Fibroblast of mammary gland (primary cell): ENCODE measurements around the gene SHKBP1.

Experiments used
- DNase-seq: peaks from one replicate; pipeline ENCODE4 v3.0.0-alpha.2; 2010; ENCODE audit warnings: low read depth
- H3K4me3 ChIP-seq: 2 replicates; pipeline ENCODE4 v1.5.1; 2011; ENCODE audit warnings: low read depth, mild to moderate bottlenecking, low read length, moderate library complexity; ENCODE audit not compliant: control insufficient read depth
- CTCF ChIP-seq: conservative IDR thresholded peaks from 2 replicates; pipeline ENCODE4 v1.5.1; 2011; ENCODE audit warnings: low read depth, low read length, inconsistent platforms; ENCODE audit not compliant: control insufficient read depth, insufficient read depth

SHKBP1 gene

GRCh38 chr19:40567750-40568494, 8.8 kb upstream of the SHKBP1 start:
- peak overlapping the region; percentile 20 for H3K4me3 ChIP-seq
- TF ChIP-seq CTCF, result no peak
- DNase-seq, result no peak

- H3K4me3 ChIP-seq, result peak overlapping the region; percentile 58
These were observed 6.2 kb upstream of the SHKBP1 start for GRCh38 chr19:40570313-40571004.

GRCh38 chr19:40571005-40571318, 5.7 kb upstream of the SHKBP1 start:
- no peak overlapping the region for H3K4me3 ChIP-seq
- no peak for TF ChIP-seq CTCF
- DNase-seq, result no peak

More at GRCh38 chr19:40570313-40571004, 6.2 kb upstream of the SHKBP1 start:
- DNase-seq, result peak; percentile 99
- no peak for TF ChIP-seq CTCF

- no peak for TF ChIP-seq CTCF
- DNase-seq, result no peak
- no peak overlapping the region for H3K4me3 ChIP-seq
These were observed 4.7 kb upstream of the SHKBP1 start for GRCh38 chr19:40571831-40572495.

GRCh38 chr19:40575326-40575725, 1.3 kb upstream of the SHKBP1 start:
- no peak for DNase-seq
- TF ChIP-seq CTCF, result no peak
- H3K4me3 ChIP-seq, result no peak overlapping the region

GRCh38 chr19:40576151-40576584, 505 bp upstream of the SHKBP1 start:
- H3K4me3 ChIP-seq, result peak overlapping the region; percentile 89
- no peak for DNase-seq

More at GRCh38 chr19:40576151-40576584, 505 bp upstream of the SHKBP1 start:
- no peak for TF ChIP-seq CTCF
